NAMALWA (cell line): ENCODE results near the gene ZNG1A.
A peak's percentile ranks its signal among the peaks of the same experiment; 100 is the strongest.
"Not testable (repeated sequence)": the region's sequence is repeated elsewhere in the genome, so short reads cannot be mapped to it uniquely, and the experiment has no call there.

Source experiments
- DNase-seq: peaks from one replicate; pipeline ENCODE4 v3.0.0-alpha.2; 2015; ENCODE audit warnings: low spot score

Gene ZNG1A

DNA sequence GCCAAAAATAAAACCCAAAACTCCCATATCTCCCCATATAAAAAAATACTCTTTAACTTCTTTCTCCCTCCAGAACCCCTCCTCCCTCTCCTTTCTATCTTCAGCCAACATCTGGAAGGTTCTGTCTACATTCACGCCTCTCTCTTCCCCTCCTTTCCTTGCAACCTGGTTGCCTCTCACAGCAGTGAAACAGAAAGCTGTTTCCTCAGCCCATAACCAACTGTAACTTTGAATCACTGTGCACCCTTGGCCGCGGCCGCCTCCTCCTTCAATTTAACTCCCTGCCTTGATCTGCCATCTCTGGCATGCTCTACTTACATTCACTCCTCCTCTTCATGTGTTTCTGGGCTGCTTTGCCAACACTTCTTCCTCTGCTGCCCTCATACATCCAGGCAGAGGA lies 83.9 kb downstream of the ZNG1A start:
- DNase-seq = not testable (repeated sequence)

DNA sequence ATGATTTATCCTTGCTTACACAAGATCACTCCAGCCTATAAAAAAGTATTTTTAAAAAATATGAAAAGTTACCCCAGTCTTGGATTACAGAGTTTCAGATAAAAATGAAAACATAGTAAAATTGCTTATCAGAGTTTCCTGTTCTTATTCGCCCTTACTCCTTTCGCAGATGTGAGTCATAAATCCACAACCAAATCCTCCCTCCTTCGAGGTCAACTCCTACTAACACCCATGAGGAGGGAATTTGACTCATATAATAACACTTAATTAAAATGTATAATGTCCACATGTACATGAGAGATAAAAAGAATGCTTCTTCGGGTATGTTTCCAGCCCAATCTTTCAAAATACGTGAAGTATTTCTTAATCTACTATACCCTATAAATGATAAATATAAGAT lies 84.5 kb downstream of the ZNG1A start:
- DNase-seq = not testable (repeated sequence)

DNA sequence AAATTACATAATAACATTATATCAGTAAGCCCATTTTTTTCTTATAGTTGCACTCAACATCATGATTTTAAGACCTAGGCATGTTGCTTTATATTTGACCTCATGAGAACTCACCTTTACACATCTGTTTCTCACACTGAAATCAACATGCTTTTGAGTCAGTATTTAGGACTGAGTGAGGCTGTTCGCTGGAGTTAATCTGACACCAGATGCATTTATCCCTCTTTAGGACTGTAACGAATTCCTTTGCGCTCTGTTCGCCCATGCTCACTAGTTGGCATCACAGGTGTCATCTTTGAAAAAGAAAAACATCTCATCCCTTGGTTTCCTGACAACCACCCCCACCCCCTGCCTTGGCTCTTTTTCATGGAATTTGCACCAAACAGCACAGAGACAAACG lies 84.9 kb downstream of the ZNG1A start:
- DNase-seq = not testable (repeated sequence)

DNA sequence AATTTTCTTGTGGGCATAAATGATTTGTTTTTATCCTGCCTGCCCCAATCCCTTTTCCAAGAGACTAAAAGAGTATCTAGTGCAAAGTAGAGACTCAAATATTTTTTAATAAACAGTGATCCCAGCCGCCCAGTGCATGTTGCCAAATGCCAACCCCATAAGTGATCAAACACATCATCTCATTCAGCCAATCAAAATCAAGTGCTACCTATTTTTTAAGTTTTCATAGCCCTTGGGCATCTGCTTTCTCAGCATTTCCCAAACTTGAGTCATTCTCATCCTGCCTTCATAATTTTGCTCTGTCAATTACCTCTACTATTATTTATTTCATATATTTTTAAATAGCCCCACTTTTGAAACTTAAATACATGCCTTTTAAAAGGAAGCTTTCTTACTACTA lies 88.0 kb downstream of the ZNG1A start:
- not testable (repeated sequence) for DNase-seq

DNA sequence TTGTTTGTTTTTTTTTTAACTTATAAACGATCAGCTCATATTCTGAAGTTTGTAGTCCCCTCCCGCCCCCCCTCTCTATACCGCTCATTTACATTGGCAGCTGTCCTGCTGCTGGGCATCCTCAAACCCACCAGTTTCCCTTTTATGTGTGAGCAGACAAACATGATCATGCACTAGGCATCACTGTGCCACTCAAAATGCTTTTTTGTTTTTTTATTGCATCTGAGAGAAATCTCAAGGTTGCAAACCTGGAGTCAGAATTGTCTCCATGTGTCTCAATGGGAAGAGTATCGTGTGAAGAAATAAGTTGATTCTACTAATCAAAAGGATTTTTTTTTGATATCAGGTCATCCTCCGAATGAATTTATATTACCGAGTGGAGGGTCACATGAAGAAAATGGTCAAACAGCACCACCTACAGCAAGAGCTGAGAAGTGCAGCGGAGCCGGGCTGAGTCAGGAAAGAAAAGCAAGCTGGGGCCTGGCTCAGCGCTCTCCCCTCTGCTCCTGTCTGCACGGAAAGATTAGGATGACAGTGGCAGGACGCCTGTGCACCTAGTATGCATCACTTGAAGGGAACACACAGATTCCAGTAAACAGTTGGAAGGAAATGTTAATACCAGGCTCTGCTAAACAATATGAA lies 90.3 kb downstream of the ZNG1A start:
- peak; percentile 11 for DNase-seq

DNA sequence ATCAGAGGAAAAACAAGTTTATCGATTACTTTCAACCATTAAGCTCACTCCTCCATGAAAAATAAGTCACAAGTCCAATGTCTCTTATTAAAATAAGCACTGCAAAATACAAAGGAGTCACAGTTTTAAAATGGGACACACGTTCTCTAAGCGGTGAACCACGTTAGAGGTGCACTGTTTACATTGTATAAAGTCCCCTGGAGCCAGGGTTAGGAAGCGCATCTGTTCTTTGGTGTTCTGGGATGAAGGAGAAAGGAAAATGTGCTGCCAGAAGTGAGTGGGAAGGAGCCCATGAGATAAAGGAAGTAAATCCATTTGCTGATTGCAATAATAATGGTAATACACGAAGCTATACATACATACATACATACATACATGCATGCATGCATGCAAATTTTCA lies 91.0 kb downstream of the ZNG1A start:
- DNase-seq = not testable (repeated sequence)

DNA sequence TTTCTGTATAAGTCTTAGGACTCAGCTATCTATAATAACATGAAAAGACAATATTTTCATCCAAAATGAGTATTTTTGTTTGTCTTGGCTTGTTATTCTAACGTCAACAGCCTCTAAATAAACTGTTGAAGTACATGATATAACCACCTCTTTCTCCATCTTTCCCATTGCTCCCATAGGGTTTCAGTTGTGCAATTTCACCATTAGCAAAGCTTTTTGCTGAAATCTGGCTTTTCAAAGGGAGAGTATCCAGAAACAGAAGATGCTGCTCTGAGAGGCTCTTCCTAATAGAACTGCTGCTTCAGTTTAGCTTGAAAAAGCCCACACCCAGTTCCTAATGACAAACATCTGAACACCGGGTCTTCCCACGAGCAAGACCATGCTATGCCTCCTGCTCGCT lies 91.8 kb downstream of the ZNG1A start:
- DNase-seq = not testable (repeated sequence)

DNA sequence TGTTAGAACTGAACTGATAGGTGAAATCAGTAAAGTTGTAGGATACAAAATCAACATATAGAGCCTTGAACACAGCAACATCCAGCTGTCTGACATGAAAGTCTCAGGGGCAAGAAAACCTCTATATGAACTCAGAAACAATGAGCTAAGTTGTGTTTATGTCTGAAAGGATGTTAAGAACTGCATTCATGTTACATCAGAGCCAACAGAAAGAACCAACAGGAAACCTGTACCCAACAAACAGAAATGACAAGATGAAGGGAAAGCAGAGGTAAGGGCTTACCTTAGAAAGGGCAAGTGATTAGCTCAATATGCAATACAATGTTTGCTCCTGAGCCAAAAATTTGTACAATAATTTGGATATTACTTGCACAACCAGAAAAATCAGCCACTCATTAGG lies 92.2 kb downstream of the ZNG1A start:
- DNase-seq = not testable (repeated sequence)

DNA sequence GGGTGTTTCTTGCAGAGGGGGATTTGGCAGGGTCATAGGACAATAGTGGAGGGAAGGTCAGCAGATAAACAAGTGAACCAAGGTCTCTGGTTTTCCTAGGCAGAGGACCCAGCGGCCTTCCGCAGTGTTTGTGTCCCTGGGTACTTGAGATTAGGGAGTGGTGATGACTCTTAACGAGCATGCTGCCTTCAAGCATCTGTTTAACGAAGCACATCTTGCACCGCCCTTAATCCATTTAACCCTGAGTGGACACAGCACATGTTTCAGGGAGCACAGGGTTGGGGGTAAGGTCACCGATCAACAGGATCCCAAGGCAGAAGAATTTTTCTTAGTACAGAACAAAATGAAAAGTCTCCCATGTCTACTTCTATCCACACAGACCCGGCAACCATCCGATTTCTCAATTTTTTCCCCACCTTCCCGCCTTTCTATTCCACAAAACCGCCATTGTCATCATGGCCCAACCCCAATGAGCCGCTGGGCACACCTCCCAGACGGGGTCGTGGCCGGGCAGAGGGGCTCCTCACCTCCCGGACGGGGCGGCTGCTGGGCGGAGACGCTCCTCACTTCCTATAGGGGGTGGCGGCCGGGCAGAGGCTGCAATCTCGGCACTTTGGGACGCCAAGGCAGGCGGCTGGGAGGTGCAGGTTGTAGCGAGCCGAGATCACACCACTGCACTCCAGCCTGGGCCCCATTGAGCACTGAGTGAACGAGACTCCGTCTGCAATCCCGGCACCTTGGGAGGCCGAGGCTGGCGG lies 95.7 kb downstream of the ZNG1A start:
- not testable (repeated sequence) for DNase-seq

DNA sequence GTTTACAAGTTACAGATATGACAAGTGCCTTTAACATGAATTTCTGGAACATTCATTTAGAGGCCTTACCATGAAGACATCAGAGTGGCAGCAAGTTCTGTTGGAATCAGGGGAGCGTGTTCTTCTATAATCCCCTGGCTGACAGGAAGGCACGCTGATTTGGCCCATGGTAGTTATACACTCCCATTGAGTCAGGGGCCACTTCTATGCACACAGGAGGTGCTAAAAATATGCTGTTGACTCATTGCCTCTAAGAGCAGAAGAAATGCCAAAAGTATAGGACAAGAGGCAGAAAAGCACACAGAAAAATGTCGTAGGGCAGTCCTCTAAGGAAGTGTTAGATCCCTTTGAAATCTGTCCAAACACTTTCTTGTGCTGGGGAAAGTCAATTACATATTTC lies 100.5 kb downstream of the ZNG1A start:
- not testable (repeated sequence) for DNase-seq

DNA sequence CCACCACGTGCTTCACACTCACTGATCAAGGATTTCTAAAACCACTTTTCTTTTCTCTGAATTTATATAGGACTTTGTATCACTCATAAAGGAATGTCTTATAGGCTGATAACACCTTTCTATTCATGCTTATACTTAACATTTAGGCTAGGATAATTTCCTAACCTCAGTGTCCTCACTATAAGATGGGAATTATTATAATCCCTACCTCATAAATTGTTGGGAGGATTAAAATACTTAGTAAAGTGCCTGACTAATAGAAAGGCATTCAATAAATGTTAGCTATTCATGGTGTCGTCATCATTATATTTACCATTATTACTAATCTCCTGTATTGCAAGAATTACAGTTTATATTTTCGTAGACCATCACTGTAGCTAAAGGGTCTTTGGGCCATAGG lies 102.5 kb downstream of the ZNG1A start:
- not testable (repeated sequence) for DNase-seq

DNA sequence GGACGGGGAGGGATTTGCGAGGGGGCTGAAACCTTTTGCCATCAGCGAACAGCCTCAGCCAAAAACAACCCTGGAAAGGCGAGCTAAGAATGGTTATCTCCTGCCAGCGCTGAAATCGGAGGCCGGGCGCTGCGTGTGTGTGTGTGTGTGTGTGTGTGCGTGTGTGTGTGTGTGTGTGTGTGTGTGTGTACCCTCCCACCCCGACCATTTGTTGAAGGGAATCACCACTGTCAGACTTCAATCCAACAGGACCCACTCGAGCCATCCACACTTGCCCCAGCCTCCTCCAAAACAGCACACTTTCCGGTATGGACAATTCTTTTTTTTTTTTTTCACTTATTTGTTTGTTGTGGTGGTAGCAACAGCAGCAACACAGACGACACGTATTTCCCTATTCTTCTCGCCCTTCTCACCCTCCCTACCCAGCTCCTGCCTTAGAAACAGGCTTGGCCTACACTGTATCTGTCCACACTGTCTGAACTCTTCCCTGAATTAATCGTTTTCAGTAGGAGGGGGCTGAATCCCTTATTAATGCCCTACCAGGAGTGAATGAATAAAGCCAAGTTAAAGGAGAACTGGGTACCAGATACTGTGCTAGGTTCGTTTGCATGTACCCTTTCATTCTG lies 104.8 kb downstream of the ZNG1A start:
- not testable (repeated sequence) for DNase-seq

DNA sequence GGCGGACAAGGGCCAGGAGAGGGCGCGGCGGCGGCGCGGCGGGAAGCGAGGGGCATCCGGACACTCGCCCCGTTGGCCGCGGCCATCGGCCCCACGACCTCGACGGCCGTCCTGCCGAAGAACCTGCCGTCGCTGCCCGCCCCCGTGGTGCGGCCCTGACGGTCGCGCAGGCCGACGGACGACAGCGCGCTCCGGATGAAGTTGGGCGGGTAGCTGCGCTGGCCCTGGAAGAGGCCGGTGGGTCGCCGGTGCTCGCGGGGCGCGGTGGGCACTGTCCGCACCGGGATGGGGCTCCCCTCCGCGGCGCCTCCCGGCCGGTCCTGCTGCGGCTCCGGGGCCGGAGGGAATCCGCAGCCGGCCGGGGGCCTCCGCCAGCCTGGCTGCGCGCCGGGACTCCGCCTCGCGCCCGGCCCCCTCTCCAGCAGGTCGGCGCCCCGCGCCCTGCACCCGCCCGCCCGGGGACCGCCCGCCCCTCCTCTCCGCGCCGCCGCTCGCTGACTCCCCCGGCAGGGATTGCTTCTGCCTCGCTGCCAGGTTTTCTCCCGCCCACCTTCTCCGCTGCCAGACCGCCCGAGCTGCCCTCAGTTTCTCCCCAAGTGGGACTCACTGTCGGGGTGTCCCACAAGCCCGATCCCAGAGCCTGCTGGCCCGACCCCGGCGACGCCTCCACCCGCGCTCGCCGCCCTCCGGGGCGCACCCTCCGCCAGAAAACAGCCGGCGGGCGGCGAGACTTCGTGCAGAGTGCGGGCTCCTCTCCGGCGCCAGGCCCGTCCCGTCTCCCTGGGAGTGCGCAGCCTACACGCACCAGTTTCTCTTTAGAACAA lies 105.6 kb downstream of the ZNG1A start:
- DNase-seq = not testable (repeated sequence)
